GM21825 (cell line): ENCODE measurements around the gene CLEC1A.
"Not testable (repeated sequence)": the region's sequence is repeated elsewhere in the genome, so short reads cannot be mapped to it uniquely, and the experiment has no call there.

Experiments used
- ATAC-seq: cut with Tn5 transposase; IDR thresholded peaks from one replicate; pipeline ENCODE4 v1.9.1; 2021; ENCODE audit warnings: mild to moderate bottlenecking, moderate library complexity; ENCODE audit not compliant: unreplicated experiment

Gene CLEC1A

GRCh38 chr12:10052193-10052913 is 46.4 kb downstream of the CLEC1A start:
- no peak for ATAC-seq

GRCh38 chr12:10048526-10048925 is 50.3 kb downstream of the CLEC1A start:
- ATAC-seq = no peak

GRCh38 chr12:10042167-10042566 is 56.6 kb downstream of the CLEC1A start:
- no peak for ATAC-seq

GRCh38 chr12:10033783-10034545 is 64.8 kb downstream of the CLEC1A start:
- ATAC-seq = no peak

- ATAC-seq = no peak
Measured at GRCh38 chr12:10031771-10032175, 67.0 kb downstream of the CLEC1A start.

- ATAC-seq = no peak
Measured at GRCh38 chr12:10031321-10031720, 67.5 kb downstream of the CLEC1A start.

- ATAC-seq = no peak
Measured at GRCh38 chr12:10030446-10030845, 68.3 kb downstream of the CLEC1A start, which contains the start of gene CLEC9A. Gene CLEC9A (plus strand): TSS chr12:10030682. CDS start chr12:10052688, 22,006 bp downstream.

GRCh38 chr12:10027721-10028120 is 71.1 kb downstream of the CLEC1A start:
- no peak for ATAC-seq

GRCh38 chr12:10027311-10027710 is 71.5 kb downstream of the CLEC1A start:
- ATAC-seq = no peak

GRCh38 chr12:10026666-10027065 is 72.1 kb downstream of the CLEC1A start:
- ATAC-seq = not testable (repeated sequence)

GRCh38 chr12:10025236-10025635 is 73.5 kb downstream of the CLEC1A start:
- ATAC-seq = no peak

- no peak for ATAC-seq
Measured at GRCh38 chr12:10021342-10021741, 77.4 kb downstream of the CLEC1A start.
